Ishikawa (cell line): ENCODE results near the gene NRBP1.

Experiments used
- CEBPB ChIP-seq: IDR thresholded peaks from 2 replicates; pipeline ENCODE4 v1.6.1; 2012
- CREB1 ChIP-seq: IDR thresholded peaks from 2 replicates; pipeline ENCODE4 v1.6.1; 2012; ENCODE audit warnings: low read depth
- EGR1 ChIP-seq: IDR thresholded peaks from 2 replicates; pipeline ENCODE4 v1.6.1; 2012
- EP300 ChIP-seq: IDR thresholded peaks from 2 replicates; pipeline ENCODE4 v1.6.1; 2012; ENCODE audit warnings: borderline replicate concordance
- FOXM1 ChIP-seq: IDR thresholded peaks from 2 replicates; pipeline ENCODE4 v1.6.1; 2012; ENCODE audit warnings: low read depth, borderline replicate concordance
- MAX ChIP-seq: IDR thresholded peaks from 2 replicates; pipeline ENCODE4 v1.6.1; 2012
- RAD21 ChIP-seq: IDR thresholded peaks from 2 replicates; pipeline ENCODE4 v1.6.1; 2012; ENCODE audit warnings: low read depth
- REST ChIP-seq: IDR thresholded peaks from 2 replicates; pipeline ENCODE4 v1.6.1; 2012; ENCODE audit warnings: low read depth, mild to moderate bottlenecking
- TAF1 ChIP-seq: IDR thresholded peaks from 2 replicates; pipeline ENCODE4 v1.6.1; 2012; ENCODE audit warnings: low read depth, mild to moderate bottlenecking
- TEAD4 ChIP-seq: IDR thresholded peaks from 2 replicates; pipeline ENCODE4 v1.6.1; 2012
- USF1 ChIP-seq: IDR thresholded peaks from 2 replicates; pipeline ENCODE4 v1.6.1; 2012
- YY1 ChIP-seq: IDR thresholded peaks from 2 replicates; pipeline ENCODE4 v1.6.1; 2012; ENCODE audit warnings: low read depth
- ZBTB7A ChIP-seq: IDR thresholded peaks from 2 replicates; pipeline ENCODE4 v1.6.1; 2012; ENCODE audit warnings: low read depth

- TF ChIP-seq YY1, result no peak
- TF ChIP-seq EGR1, result no peak
- TF ChIP-seq REST, result no peak
- no peak for TF ChIP-seq CEBPB
- TF ChIP-seq MAX, result no peak
- no peak for TF ChIP-seq TAF1
- no peak for TF ChIP-seq EP300
- TF ChIP-seq CREB1, result no peak
- TF ChIP-seq TEAD4, result no peak
- TF ChIP-seq ZBTB7A, result no peak
- TF ChIP-seq RAD21, result no peak
- TF ChIP-seq USF1, result no peak
- no peak for TF ChIP-seq FOXM1
These were observed 12.3 kb upstream of the NRBP1 start for GRCh38 chr2:27416151-27416550.
